GM19467 (cell line): ENCODE results near the gene OR7C1.
"Not testable (repeated sequence)": the region's sequence is repeated elsewhere in the genome, so short reads cannot be mapped to it uniquely, and the experiment has no call there.

ENCODE experiments used
- ATAC-seq: cut with Tn5 transposase; IDR thresholded peaks from one replicate; pipeline ENCODE4 v1.9.1; 2021; ENCODE audit warnings: mild to moderate bottlenecking, moderate library complexity; ENCODE audit not compliant: unreplicated experiment

OR7C1 gene

GRCh38 chr19:14835011-14835410 lies at the start of gene OR7C1, which contains the start of gene OR7A5:
Gene OR7C1 (minus strand): TSS chr19:14835185. CDS start chr19:14800136, 35,049 bp downstream.
Gene OR7A5 (minus strand): TSS chr19:14835185. CDS start chr19:14828241, 6,944 bp downstream.
- ATAC-seq = no peak

- no peak for ATAC-seq
Observed at GRCh38 chr19:14871619-14872230, 36.7 kb upstream of the OR7C1 start.

GRCh38 chr19:14868497-14868896 lies 33.5 kb upstream of the OR7C1 start:
- no peak for ATAC-seq

GRCh38 chr19:14848822-14849221 lies 13.8 kb upstream of the OR7C1 start, which contains the start of gene OR7A10:
Gene OR7A10 (minus strand): TSS chr19:14848922. CDS start chr19:14841877, 7,045 bp downstream.
- no peak for ATAC-seq

GRCh38 chr19:14843578-14843977 lies 8.6 kb upstream of the OR7C1 start:
- no peak for ATAC-seq

GRCh38 chr19:14843169-14843568 lies 8.2 kb upstream of the OR7C1 start:
- no peak for ATAC-seq

GRCh38 chr19:14840206-14840605 lies 5.2 kb upstream of the OR7C1 start:
- ATAC-seq = no peak

- ATAC-seq = no peak
Observed at GRCh38 chr19:14837391-14837790, 2.4 kb upstream of the OR7C1 start.

GRCh38 chr19:14830702-14831101 lies 4.3 kb downstream of the OR7C1 start:
- no peak for ATAC-seq

GRCh38 chr19:14826006-14826405 lies 9.0 kb downstream of the OR7C1 start:
- no peak for ATAC-seq

- no peak for ATAC-seq
Observed at GRCh38 chr19:14821937-14822336, 13.0 kb downstream of the OR7C1 start.

- no peak for ATAC-seq
Observed at GRCh38 chr19:14818588-14818987, 16.4 kb downstream of the OR7C1 start.

GRCh38 chr19:14817052-14817451 lies 17.9 kb downstream of the OR7C1 start:
- no peak for ATAC-seq

- no peak for ATAC-seq
Observed at GRCh38 chr19:14814982-14815652, 19.9 kb downstream of the OR7C1 start.

- no peak for ATAC-seq
Observed at GRCh38 chr19:14809272-14810057, 25.5 kb downstream of the OR7C1 start.

- no peak for ATAC-seq
Observed at GRCh38 chr19:14804765-14805164, 30.2 kb downstream of the OR7C1 start.

- ATAC-seq = no peak
Observed at GRCh38 chr19:14798760-14799159, 36.2 kb downstream of the OR7C1 start.

GRCh38 chr19:14796021-14796420 lies 39.0 kb downstream of the OR7C1 start:
- ATAC-seq = no peak

- ATAC-seq = no peak
Observed at GRCh38 chr19:14795078-14795721, 39.8 kb downstream of the OR7C1 start.

- ATAC-seq = not testable (repeated sequence)
Observed at GRCh38 chr19:14792250-14792649, 42.7 kb downstream of the OR7C1 start.

- ATAC-seq = no peak
Observed at GRCh38 chr19:14786421-14786851, 48.5 kb downstream of the OR7C1 start.
